NCI-H187 (cell line): ENCODE measurements around the gene GSTM2.
"Not testable (repeated sequence)": the region's sequence is repeated elsewhere in the genome, so short reads cannot be mapped to it uniquely, and the experiment has no call there.

Source experiments
- DNase-seq, 2 experiments: peaks; one replicate each; lab custom pipeline; 2025; lab: John Stamatoyannopoulos, UW

The GSTM2 gene

DNA sequence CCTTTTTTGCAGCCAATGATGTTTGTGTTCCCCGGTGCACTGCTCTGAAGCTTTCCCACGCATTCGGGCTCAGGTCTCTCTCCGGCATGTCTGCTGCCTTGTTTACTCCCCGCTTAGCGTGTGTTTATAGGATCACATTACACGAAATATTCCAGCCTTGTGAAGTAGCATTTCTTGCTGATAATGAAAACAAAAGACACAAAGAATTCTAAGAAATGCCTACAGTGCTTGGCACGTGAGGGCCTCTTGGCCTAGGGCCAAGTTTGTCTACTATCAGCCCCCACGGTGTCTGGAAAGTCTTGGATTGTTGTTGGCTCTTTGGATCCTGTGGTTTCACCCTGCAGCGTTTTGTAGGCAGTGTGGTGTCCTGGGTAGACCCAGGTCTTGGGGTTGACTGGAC lies 23.2 kb upstream of the GSTM2 start:
- no peak for DNase-seq

DNA sequence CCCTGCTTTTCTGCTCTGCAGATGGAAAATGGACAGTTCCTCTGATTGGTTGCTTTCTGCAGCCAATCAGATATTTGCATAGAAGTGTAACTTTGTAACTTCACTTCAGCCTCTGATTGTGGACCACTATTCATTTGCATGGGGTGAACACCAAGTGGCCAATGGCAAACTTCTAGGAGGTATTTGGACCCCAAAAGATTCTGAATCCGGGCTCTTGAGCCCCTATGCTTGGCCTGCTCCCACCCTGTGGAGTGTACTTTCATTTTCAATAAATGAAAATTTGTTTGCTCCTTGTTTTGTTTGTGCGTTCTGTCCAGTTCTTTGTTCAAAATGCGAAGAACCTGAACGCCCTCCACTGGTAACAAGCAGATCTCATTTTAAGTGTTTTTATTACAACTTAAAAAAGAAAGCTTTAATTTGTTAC lies 18.4 kb upstream of the GSTM2 start:
- DNase-seq = no peak

DNA sequence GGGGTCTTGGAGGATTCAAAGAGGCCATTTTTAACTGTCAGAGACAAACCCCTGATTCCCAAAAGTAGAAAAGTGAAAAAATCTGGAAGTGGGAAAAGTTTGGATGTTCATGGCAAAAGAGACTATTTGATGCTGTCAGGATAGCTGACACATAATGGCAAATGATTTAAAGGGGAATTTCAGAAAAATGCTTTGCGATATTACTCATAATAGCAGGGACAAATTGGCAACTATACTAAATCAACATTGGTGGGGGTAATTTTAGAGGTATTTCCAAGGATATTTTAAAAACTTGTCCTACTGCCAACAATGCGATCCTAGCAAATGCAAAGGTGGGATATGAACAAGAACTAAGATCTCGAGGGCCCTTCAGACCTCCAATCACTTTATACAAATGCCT lies 17.2 kb upstream of the GSTM2 start:
- no peak for DNase-seq

DNA sequence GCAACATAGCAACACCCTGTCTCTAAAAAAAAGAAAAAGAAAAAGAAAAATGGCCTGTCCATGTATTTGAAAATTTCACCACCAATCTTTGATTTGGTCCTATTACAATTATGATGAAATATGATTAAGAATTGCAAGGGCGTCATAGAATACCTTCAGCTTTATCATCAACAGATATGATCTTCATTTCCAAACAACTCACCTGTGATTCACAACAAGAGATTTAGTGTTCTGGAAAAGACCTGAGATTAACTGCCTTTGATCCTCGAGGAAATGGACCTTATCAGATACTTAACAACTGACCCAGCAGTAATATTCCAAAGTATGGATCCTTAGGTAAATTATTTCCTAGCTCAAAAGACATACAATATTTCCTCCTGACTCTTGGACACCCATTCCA lies 15.5 kb upstream of the GSTM2 start:
- DNase-seq = no peak

DNA sequence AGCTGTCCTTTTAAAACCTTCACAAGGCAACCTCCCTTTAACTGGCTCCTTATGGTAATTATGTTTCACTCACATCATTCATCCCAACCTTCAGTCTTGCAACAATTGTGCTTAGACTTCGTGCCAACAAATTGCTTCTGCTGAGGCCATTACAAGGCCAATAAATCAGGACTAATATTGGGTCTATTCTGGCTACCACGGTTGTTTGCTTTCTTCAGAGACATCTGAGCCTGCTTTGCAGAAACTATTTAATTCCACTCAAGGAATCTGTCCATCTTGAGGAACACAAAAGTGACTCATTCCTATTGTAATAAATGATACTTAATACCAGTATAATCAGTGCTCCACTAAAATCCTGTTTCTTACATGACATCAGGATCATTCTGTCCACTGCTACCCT lies 14.6 kb upstream of the GSTM2 start:
- DNase-seq = no peak

DNA sequence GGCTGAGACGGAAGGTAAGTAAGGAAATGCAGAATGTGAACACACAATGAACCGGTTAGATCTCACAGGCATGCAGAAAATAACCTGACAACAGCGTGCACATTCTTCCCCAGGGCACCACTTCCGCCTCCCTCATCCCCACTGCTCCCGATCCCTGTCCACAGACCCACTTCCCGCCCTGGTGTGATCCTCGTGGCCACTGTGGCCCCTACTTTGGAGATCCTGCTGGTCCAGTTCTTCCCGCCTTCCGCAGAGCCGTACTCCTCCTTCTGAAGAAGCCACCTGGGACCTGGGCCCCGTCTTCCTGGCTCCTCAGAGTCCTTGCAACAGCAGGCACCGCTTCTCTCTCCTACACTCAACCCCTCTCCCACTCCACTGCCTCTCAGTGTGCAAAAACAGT lies 13.3 kb upstream of the GSTM2 start:
- no peak for DNase-seq

DNA sequence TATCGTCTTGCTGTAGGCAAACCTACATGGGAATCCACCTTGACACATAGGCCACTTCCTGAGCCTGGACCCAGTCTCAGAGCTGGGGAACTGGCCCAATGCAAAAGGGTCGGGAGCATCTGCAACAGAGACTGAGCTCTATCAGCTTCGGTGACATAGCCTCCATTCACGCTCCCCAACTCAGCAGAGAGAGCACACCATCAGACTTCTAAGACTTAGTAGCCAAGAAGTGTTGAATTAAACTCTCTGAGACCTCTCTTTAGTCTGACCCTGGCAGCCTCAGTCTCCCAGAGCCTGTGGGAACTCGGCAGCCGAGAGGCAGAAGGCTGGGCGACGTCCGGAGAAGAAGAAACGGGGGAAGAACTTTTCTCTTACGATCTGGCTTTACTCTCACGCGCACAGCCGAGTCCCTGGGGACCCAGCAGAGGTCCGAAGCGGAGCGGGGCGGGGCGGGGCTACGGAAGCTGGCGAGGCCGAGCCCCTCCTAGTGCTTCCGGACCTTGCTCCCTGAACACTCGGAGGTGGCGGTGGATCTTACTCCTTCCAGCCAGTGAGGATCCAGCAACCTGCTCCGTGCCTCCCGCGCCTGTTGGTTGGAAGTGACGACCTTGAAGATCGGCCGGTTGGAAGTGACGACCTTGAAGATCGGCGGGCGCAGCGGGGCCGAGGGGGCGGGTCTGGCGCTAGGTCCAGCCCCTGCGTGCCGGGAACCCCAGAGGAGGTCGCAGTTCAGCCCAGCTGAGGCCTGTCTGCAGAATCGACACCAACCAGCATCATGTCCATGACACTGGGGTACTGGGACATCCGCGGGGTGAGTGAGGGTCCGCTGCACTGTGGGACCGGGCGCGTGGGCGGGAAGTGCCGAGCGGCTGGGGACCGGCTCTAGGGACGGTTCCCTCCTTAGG lies 12.0 kb upstream of the GSTM2 start, which contains the start of gene GSTM4:
Gene GSTM4, plus strand, starts transcription at position 485 of the 905 bp plus-strand sequence. Its CDS starts 291 bp downstream, at position 776.
- peak; percentile 23 to 51 for DNase-seq

DNA sequence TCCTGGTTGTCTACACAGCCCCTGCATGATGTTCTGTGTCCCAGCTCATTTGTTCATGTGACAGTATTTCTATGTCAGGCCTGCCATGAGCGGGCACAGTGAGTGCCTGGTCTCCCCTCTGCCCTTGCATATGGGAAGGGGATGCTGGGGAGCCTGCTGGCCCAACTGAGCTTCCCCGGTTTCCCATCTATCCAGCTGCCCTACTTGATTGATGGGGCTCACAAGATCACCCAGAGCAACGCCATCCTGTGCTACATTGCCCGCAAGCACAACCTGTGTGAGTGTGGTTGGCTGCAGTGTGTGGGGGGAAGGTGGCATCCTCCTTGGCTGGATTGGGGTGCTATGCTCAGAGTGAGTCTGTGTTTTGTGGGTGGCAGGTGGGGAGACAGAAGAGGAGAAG lies 10.5 kb upstream of the GSTM2 start:
- no peak for DNase-seq

DNA sequence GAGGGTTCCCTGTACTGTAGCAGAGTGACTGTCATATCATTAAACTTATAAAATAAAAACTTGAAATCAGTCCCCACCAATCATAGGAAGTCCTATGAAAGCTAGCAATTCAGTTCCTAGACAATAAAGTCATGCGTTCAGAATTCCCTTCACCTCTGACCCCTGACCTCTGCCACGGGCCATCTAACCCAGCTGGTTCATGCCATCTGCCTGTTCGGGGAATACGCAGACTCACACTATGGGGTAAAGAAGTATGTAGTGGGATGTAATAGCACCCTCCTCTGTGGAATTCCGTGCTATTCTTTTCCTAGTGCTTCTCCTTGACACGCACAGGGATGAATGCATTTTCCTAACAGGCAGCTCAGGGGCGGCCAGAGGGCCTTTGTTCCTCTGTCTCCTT lies 9.9 kb upstream of the GSTM2 start:
- no peak for DNase-seq

DNA sequence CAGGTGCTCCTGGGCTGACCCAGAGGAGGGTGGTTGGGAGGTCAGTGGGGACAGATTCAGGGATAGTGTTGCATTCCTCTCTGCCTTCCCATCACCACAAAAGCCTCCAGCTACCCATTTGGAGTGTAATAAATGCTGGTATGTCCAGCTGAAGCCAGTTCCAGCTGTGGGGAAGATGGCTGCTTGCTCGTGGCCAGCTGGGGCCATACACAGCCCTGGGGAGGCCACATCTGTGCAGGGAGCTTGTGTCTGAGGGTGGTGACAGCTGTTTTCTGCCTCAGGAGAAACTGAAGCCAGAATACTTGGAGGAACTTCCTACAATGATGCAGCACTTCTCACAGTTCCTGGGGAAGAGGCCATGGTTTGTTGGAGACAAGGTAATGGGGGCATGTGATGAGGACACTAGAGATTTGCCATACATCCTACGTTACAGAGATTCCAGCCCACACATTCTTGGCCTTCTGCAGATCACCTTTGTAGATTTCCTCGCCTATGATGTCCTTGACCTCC lies 9.3 kb upstream of the GSTM2 start:
- DNase-seq = no peak

DNA sequence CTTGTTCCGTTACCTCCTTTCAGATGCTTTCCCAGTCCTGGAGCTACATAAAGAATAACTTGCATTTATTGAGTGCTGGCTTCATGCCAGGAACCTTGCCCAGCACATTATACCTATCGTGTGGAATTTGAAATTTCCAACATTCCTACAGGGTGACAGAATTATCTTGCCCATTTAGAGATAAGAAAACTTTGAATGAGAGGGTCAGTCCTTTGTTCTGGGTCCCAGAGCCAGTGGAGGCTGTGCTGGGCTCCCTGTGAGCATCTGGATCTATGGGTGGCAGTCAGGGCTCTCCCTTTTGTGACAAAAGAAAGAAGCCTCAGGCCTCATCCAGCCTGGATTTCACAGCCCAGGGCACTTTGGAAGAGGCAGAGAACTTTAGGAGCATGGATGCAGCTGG lies 8.7 kb upstream of the GSTM2 start:
- DNase-seq = no peak

DNA sequence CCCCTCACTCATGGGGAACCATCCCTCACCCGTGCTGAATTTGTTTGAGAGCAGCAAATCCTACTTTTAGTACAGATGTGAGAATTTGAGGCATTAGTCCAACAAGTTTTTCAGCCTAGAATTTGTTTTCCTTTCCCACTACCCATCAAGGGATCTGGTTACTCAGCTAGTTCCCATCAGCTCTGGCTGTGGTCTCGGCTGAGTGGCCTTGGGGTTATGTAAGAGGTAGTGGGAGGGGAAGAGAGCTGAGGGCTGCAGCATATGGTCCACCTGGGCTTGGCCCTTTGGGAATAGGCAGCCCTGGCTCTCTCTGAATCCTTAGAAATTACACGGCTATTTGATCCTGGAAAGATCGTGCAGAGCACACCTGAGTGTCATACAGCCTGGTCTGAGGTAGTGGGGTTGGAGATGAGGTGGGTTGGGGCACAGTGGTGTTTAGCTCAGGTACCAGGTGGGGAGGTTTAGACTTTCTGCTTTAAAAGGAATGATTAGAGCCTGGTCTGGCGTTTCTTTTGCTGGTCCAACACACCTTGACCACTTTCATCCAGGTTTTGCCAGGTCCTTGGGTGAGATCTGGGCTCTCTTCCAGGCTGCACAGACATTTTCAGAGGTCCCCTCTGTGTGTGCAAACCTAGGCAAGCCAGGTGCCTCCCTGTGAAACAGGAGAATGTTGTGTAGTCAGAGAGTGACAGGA lies 7.7 kb upstream of the GSTM2 start:
- DNase-seq = peak; percentile 83 to 85

DNA sequence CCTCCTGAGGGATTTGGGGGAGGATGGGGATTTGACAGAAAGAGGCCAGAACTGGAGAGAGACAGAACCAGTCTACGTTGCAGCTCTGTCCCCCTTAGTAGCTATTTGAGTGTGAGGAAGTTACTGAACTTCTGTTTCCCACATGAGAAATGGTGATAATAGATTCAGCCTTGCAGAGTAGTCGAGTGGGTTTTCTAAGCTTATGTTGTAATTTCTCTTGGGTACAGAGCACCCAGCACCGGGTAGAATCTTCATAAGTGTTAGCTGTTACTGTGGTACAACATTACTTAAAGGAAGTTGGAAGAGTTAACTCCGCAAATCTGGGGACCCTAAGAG lies 7.2 kb upstream of the GSTM2 start:
- not testable (repeated sequence) for DNase-seq

DNA sequence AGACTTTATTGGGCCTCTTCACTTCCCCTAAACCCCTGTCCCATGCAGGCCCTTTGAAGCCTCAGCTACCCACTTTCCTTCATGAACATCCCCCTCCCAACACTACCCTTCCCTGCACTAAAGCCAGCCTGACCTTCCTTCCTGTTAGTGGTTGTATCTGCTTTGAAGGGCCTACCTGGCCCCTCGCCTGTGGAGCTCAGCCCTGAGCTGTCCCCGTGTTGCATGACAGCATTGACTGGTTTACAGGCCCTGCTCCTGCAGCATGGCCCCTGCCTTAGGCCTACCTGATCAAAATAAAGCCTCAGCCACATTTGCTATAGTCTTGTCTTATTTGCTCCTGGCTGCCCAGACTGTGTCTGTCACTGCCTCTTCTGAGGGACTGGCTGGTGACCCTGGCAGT lies 6.5 kb upstream of the GSTM2 start:
- no peak for DNase-seq

DNA sequence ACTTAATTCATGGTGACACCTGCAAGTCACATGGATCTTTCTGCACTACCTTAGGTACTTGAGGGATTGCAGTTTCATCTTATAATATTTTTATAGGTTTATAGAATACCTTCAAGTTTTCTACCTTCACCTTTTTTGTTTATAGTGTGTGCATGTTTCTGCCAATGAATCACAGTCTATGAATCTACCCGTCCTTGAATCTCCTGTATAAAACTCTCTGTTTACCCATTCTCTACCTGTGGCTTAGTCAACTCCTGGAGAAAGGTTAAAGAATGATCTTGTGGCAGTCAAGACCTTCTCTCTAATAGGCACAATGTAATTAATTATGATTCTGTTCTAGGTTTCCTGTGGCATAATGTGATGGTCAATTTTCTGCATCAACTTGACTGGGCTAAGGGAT lies 3.2 kb upstream of the GSTM2 start:
- no peak for DNase-seq

DNA sequence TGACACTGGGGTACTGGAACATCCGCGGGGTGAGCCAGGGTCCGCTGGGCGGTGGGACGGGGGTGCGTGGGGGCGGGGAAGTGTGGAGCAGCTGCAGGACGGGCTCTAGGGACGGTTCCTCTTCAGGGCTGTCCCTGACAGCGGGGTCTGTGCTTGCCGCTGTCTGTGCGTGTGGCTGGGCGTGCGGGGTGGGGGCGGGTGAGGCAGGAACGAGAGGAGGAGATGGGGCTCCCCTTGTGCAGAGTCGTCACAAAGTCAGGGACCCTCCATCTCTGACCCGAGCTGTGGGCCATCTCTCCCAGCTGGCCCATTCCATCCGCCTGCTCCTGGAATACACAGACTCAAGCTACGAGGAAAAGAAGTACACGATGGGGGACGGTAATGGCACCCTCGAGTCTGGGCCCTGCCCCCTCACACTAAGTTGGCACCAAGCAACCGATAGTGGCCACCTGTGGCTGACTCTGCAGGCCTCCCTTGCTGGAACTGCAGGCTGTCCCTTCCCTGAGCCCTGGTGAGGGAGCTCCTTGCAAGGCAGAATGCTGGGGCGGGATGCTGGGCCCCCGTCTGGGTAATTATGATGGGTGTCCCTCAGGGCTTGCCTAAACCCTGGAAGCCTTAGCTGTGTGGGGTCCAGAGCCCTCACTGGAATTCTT lies 392 bp downstream of the GSTM2 start:
- no peak for DNase-seq

DNA sequence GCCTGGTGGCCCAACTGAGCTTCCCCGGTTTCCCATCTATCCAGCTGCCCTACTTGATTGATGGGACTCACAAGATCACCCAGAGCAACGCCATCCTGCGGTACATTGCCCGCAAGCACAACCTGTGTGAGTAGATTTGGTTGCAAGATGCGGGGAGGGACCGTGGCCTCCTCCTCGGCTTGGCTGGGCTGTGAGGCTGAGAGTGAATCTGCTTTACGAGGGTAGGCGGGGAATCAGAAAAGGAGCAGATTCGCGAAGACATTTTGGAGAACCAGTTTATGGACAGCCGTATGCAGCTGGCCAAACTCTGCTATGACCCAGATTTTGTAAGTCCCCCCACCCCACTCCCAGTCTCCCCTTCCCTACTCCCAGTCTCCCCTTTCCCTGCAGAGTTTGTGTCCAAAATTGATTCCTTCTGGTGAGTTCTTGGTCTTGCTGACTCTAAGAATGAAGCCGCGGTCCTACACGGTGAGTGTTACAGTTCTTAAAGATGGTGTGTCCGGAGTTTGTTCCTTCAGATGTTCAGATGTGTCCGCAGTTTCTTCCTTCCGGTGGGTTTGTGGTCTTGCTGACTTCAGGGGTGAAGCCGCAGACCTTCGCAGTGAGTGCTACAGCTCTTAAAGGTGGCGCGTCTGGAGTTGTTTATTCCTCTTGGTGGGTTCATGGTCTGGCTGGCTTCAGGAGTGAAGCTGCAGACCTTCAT lies 1.5 kb downstream of the GSTM2 start:
- DNase-seq = no peak

DNA sequence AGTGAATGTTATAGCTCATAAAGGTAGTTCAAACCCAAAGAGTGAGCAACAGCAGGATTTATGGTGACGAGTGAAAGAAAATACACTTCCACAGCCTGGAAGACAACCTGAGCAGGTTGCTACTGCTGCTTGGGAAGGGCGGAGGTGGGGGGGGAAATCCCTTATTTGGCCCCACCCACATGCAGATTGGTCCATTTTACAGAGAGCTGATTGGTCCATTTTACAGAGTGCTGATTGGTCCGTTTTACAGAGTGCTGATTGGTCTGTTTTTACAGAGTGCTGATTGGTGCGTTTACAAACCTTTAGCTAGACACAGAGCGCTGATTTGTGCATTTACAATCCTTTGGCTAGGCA lies 2.1 kb downstream of the GSTM2 start:
- not testable (repeated sequence) for DNase-seq

DNA sequence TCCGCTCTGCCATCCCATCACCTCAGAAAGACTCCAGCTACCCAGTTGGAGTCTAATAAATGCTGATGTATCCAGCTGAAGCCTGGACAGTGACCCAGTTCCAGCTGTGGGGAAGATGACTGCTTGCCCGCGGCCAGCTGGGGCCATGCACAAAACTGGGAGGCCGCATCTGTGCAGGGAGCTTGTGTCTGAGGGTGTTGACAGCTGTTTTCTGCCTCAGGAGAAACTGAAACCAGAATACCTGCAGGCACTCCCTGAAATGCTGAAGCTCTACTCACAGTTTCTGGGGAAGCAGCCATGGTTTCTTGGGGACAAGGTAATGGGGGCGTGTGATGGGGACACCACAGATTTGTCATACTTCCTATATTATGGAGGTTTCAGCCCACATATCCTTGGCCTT lies 3.2 kb downstream of the GSTM2 start:
- no peak for DNase-seq

DNA sequence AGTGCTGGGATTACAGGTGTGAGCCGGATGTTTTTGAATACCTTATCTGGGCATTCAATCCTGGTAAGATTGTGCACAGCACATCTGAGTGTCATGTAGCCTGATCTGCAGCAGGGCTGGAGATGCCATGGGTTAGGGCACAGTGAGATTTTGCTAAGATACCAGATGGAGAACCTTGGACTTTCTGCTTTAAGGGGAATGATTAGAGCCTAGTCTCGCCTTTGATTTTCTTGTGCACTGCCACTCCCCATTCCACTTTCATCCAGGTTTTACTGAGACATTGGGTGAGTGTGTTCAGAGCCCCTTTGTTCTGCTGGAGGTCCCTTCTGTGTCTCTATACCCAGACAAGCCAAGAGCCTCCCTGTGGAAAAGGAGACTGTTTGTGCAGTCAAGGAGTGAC lies 6.0 kb downstream of the GSTM2 start:
- DNase-seq = not testable (repeated sequence)

DNA sequence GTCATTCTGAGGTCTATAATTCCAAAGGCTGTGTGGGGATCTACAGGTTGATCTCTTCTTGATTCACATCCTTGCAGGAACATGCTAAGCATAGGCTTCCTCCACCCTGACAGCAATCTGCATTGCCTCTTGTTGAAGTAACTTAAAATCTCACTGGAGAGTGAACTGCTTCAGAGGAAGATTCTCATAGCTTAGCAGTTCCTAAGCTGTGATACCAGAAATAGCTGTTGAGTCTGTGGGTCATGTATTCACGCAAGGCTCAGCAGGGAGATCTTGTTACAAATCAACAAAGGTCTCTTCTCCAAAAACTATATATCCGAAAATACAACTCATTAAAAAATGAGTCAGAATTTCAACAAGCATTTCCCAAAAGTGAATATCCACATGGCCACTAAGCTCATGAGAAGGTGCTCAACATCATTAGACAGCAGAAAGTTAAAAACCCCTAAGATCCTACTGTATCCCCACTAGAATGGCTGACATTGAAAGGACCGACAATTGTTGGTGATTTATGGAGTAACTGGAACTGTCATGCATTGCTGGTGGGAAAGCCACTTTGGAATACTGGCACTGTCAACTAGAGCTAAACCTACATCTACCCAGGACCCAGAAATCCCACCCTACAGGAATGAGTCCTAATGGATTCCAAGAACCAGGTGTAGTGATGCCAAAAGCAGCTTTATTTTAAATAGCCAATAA lies 9.0 kb downstream of the GSTM2 start:
- DNase-seq = not testable (repeated sequence)

DNA sequence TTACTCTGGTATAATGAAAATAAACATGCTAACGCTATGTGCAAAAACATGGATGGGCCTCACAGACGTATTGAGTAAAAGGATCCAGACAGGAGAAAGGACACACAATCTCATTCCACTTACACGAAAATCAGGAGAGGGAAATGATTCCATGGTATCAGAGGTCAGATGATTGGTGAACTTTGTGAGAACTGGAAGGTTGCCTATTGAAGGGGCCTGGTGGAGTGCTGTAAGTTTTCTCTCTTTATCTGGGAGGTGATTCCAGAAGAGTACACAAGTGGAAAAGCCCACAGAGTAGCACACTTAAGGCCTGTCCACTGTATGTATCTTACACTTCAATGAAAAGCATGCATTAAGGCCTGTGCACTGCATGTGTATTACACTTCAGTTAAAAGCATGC lies 9.6 kb downstream of the GSTM2 start:
- DNase-seq = no peak
